LNCAP (cell line): ENCODE measurements around the gene FER1L5.

Experiments used
- CTCF ChIP-seq: fragments of 450-650 bp; IDR thresholded peaks from 2 replicates; pipeline ENCODE4 v1.5.1; 2017; ENCODE audit warnings: mild to moderate bottlenecking

The FER1L5 gene

GRCh38 chr2:96679848-96680247, 37.3 kb downstream of the FER1L5 start:
- TF ChIP-seq CTCF: no peak; the same call in 1 of the 2 replicates

DNA sequence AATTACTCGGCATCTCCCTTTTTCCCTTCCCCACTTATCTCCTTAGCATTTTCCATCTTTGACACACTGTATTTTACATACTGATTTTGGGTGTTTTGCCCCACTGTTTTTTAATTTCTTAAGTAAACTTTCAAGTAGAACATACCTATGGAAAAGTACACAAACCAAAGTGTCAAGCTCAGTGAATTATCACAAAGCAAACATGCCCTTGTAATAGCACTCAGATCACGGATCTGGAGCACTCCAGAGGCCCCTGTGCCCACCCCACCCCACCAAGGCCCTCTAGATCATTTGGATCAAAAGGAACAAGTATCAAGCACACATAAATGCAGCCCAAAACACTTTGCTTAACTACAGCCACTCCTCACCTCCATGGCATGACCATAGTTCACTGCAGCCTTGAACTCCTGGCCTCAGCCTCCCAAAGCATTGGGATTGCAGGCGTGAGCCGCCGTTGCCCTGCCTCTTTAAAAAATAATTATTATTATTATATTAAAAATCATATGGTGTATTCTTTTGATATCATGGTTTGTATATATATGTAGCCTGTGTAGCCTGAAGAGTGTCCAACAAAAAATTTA, 38.1 kb downstream of the FER1L5 start:
- TF ChIP-seq CTCF: no peak

DNA sequence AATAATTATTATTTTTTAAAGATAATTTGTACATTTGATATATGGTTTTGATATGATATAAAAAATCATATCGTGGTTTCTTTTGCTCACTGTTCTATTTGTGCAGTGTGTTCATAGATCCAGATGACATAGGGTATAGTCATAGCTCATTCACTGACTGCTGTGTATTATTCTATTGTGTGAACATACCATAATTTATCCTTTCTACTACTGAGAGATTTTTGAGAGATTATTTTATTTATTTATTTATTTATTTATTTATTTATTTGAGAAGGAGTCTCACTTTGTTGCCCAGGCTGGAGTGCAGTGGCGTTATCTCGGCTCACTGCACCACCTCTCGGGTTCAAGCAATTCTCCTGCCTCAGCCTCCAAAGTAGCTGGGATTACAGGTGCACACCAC, 39.0 kb downstream of the FER1L5 start:
- no peak for TF ChIP-seq CTCF

DNA sequence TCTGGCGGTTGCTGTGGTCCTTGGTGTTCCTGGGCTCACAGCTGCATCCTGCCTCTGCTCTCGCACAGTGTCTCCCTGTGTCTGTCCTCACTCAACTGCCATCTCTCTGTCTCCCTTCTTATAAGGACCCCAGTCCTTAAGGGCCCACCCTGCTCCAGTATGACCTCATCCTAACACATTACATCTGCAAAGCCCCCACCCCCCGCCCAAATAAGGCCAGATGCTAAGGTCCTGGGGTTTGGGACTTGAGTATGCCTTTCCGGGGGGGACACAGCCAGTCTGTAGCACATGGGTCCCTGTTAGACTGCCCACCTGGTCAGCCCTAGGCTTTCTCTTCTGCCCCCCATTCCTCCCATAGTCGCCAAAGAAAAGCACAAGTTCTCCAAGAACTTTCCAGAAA, 40.7 kb downstream of the FER1L5 start:
- TF ChIP-seq CTCF: no peak

DNA sequence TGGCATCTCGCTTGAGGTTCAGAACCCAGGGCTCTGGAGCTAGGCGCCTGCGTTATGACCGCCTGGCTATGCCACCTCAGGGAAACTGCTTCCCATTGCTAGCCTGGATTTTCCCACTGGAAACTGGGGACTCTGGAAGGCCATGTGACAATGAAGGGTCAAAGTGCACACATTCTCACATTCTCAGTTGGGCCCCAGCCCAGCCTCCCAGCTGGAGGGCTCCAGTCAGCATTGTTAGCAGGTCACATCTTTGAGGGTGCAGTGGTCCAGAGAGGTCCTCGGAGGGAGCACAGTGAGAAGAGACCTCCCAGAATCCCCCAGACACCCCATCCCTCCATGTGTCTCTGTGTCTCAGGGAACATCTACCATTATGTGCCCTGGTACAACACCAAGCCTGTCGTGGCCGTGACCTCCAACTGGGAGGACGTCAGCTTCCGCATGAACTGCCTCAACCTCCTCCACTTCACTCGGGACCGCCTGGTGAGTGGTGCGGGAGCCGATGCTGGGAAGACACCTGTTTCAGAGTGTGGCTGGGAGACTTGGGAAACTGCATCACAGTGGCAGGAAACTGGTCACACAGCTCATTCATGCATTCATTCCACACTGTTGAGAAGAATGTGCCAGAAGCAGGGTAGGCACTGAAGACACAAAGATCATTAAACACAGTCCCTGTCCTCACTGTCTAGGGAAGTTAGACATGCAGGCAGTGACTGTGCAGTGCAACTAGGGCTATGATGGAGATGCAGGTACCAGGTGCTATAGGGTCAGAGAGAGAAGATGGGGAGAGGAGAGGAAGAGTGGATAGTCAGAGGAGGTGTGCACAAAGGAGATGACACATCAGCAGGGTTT, 41.6 kb downstream of the FER1L5 start:
- TF ChIP-seq CTCF: no peak

DNA sequence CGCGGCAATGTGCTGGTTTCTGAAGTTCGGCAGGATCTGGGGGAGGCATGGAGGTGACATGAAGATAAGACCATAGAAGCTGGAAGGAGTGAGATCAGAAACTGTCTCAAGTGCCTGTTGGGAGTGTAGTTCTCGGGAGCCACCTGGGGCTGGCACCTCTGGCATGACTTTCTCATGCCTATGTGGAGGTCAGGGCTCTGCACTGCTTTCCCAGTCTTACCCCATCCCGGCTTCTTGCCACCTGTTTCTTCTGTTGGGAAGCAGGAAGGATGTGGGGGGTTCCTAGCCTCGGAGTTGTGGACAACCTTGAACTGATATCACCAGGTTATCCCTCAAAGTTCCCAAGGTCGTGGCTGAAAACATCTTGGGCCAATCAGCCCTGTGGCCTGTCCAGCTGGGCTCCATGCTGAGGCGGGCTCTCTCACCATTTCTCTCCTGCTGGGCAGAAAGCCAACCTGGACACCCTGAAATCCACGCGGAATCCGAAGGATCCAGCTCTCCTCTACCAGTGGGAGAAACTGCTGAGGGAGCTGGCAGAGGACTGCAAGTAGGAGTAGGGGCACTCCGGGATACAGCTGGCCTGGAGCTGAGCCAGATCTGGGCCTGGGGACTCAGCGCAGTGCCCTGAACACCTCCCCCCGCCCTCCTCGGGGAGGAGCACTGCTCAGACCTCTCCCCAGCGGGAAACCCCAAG, 42.5 kb downstream of the FER1L5 start:
- no peak for TF ChIP-seq CTCF

- TF ChIP-seq CTCF: no peak
These were observed 43.3 kb downstream of the FER1L5 start for GRCh38 chr2:96685577-96686459.
